ENCODE data around the gene PRKAR2B.
A peak's percentile ranks its signal among the peaks of the same experiment; 100 is the strongest.

Gene PRKAR2B

DNA sequence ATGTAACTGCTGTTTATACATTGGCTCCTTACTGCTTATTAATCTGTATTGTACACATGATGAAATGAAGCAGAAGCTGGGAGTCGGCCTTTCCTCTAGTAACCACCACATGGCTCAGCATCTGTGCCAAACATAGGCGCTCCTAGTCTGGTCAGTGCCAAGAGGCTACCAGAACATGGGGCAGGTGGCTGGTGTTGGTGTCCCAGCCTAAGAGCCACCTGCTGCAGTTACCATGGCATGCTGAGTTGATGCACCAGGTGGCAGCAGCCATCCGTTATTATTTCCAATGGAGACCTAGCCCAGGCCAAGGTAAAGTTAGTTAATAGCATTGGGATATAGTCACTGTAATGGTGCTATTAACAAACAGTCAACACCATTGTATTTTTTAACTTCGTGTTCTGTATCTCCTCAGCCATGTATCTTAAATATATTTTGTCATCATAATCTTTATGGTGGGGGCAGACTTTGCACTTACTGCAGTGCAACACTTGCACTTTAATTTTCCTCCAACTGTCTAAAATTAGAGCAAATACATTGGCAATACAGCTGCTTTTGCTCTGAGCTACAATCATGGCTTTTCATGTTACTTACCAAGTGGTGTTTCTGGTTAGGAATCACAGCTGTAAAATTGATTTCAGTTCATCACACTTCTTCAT, 157.4 kb downstream of the PRKAR2B start:
- peak; percentile 81 for DNase-seq

DNA sequence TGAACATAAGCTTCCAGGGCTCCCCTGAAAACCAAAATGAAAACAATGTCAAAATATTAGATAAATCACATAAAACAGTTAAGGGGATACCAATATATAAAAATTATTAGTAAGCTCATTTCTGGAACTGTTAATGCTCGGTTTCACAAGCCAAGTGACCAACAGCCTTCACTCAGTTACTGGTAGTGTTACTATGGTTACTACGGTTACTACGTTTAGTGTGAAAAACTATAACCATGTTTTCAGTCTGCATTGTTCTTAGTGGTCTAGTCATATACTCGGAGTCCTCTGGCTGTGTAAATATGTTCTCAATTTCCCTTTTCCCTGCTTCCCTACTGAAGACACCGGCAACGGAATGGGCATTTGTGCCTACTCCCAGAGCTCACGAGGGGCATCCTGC, 159.1 kb downstream of the PRKAR2B start:
- no peak for DNase-seq

GRCh38 chr7:107206136-107206535, 161.6 kb downstream of the PRKAR2B start:
- DNase-seq: no peak

- no peak for DNase-seq
These were observed 162.2 kb downstream of the PRKAR2B start for GRCh38 chr7:107206706-107207105.

GRCh38 chr7:107207459-107207858, 163.0 kb downstream of the PRKAR2B start:
- no peak for DNase-seq

- no peak for DNase-seq
These were observed 163.6 kb downstream of the PRKAR2B start for GRCh38 chr7:107208024-107208521.

- DNase-seq: no peak
These were observed 164.1 kb downstream of the PRKAR2B start for GRCh38 chr7:107208563-107208962.

DNA sequence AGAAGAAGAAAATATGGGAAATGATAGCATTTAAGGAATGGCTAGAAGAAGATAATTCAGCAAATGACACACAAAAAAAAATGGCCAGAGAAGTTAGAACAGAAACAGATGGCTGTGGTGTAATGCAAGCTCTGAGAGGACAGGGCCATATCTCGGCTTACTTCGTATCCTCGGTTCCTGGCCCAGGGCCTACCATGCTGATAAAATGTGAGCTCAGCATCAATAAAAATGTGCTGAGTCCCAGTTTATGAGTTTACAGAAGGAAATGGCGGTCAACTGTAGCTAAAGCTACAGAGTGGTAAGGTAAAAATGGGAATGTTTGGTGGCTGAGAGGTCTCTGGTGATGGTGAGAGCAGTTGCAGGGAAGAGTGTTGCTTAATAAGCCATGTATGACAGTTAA, 165.1 kb downstream of the PRKAR2B start:
- no peak for DNase-seq

DNA sequence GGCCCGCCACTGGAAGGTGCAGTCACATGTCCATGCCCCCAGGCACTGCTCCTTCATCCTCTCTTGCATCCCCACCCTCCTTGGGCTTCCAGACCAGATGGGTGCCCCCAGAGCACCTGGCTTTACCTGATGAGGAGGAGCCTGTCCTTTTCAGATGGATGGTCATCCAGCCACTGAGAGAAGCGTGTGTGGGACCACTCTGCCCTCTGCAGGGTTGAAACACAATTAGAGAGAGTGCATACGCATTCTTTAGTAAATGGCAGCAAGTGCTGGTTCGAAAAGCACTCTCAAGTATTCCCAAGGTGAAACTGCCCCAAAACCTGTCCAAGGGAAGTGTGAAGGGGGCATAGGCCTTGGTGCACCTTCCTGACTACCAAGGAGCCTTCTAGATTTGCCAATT, 165.9 kb downstream of the PRKAR2B start:
- DNase-seq: no peak
